Transverse colon (tissue), 4 donors: Measurements from ENCODE around the gene KRT39. TPM values are rescaled to one million over a fixed set of nuclear protein-coding genes. Genes with fewer than 3 reads are reported as not detected.

Source experiments
- DNase-seq: peaks from one replicate; pipeline ENCODE4 v3.0.0-alpha.2; 2019
- H3K27ac ChIP-seq, 4 donors: fragments of 200-600 bp; sonication (generic); 2 replicates each; pipeline ENCODE4 v1.5.1; 2016 to 2018; ENCODE audit warnings: inconsistent platforms in 4 of 4
- H3K27me3 ChIP-seq: fragments of 200-600 bp; sonication (generic); 2 replicates; pipeline ENCODE4 v1.5.1; 2017; ENCODE audit warnings: inconsistent platforms
- H3K36me3 ChIP-seq, 4 donors: fragments of 200-600 bp; sonication (generic); 2 replicates each; pipeline ENCODE4 v1.5.1; 2017 to 2019; ENCODE audit warnings: inconsistent platforms in 4 of 4
- H3K4me1 ChIP-seq, 4 donors: fragments of 200-600 bp; sonication (generic); 2 replicates each; pipeline ENCODE4 v1.5.1; 2017 to 2020; ENCODE audit warnings: inconsistent platforms in 4 of 4
- H3K4me3 ChIP-seq, 4 donors: fragments of 200-600 bp; sonication (generic); 1 replicate in 1 of 4; 2 replicates in 3 of 4; pipeline versions ENCODE4 v1.5.1 to v1.6.1; 2017 to 2019; ENCODE audit warnings: inconsistent platforms in 4 of 4
- H3K9me3 ChIP-seq, 2 donors: fragments of 200-600 bp; sonication (generic); 2 replicates each; pipeline ENCODE4 v1.5.1; 2017 to 2019; ENCODE audit warnings: inconsistent platforms in 2 of 2
- CTCF ChIP-seq, 5 experiments: fragments of 200-600 bp in 3 of 5; fragments of 450-650 bp in 2 of 5; sonication (generic) in 3 of 5; IDR thresholded peaks; 1 replicate in 2 of 5; 2 replicates in 3 of 5; pipeline ENCODE4 v1.5.1; 2016 to 2017; ENCODE audit warnings: antibody characterized with exemption in 5 of 5, inconsistent platforms in 3 of 5, mild to moderate bottlenecking in 2 of 5, moderate library complexity in 1 of 5
- EP300 ChIP-seq: sonication (generic); formaldehyde crosslinking; IDR thresholded peaks from one replicate; pipeline ENCODE4 v1.6.1; 2017; ENCODE audit warnings: antibody characterized with exemption, low read depth
- POLR2A ChIP-seq: fragments of 450-650 bp; IDR thresholded peaks from one replicate; pipeline ENCODE4 v1.6.1; 2016; ENCODE audit warnings: antibody characterized with exemption, mild to moderate bottlenecking, moderate library complexity
- POLR2AphosphoS5 ChIP-seq, 3 donors: sonication (generic); formaldehyde crosslinking; IDR thresholded peaks; one replicate each; pipeline ENCODE4 v1.6.1; 2016; ENCODE audit warnings: antibody characterized with exemption in 3 of 3
- WGBS, 2 donors: methylation state at CpG; one replicate each; pipeline ENCODE4 v1.1.5; 2018; ENCODE audit warnings: low coverage in 1 of 2; 5-methylcytosine and 5-hydroxymethylcytosine counted together
- in situ Hi-C, 4 donors: fragments of 200-750 bp; cut with MboI; loops; one replicate each; pipeline versions ENCODE4 v1.15.0 to v1.15.1; 2017; ENCODE audit warnings: low sequenced_read_pairs in 3 of 4, low pct_ligation_motif_present in 1 of 4, low pct_unique_long_range_greater_than_20kb in 1 of 4
- intact Hi-C: fragments of 100-400 bp; cut with DNase I; formaldehyde crosslinking; loops from one replicate; pipeline ENCODE4 v1.15.1; 2023; ENCODE audit warnings: low total_unique reads
- total RNA-seq, 4 donors: library from RNA; depleted of rRNA; stranded (reverse); fragments of >200 nt; gene quantifications; one replicate each; pipeline ENCODE4 v1.1.0, GENCODE V29; 2016

The KRT39 gene
- total RNA-seq, 4 donors from 2014 or later = not detected

GRCh38 chr17:40997361-40997760, 30.6 kb upstream of the KRT39 start:
- H3K27me3 ChIP-seq = no peaks in the 10 kb centered on the region
- H3K36me3 ChIP-seq = no peaks in the 10 kb centered on the region
- H3K4me3 ChIP-seq = no peak overlapping the region
- H3K9me3 ChIP-seq = no peaks in the 10 kb centered on the region
- intact Hi-C loops = no loop called here
- DNase-seq = no peak
- no peak for TF ChIP-seq POLR2A
- no peak for TF ChIP-seq POLR2AphosphoS5 (IDR thresholded peaks at IDR 0.05)
- no peak for TF ChIP-seq EP300
- no peak for TF ChIP-seq CTCF (IDR thresholded peaks at IDR 0.05)
- in situ Hi-C loops = no loop called here
- H3K27ac ChIP-seq = no peak overlapping the region
- H3K4me1 ChIP-seq = peaks cover 0 to 1% (median 0%) of the 10 kb centered on the region in 4 donors
- WGBS, 2 donors = 77% methylated on average over 2 of the region's 2 CpGs

DNA sequence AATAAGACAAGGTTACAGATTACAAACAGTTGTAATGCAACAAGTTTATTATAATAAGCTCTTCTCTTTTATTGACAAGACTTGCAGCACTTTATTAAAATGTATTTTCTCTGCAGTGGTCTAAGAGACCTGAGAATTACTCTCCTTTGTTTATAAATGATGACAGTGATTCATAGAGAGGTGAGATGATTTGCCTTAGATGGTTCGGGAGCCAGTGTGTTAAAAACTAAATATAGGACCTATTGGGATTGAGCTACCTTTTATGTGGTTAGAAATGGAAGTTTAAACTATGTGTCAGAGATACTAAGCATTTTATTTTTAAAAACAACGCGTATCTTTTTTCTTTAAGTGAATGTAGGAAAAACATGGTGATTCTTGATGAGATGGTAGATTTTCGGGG, 30.1 kb upstream of the KRT39 start:
- Histone ChIP-seq H3K27me3 (peaks cover under 1% of the 10 kb centered on the region), H3K36me3 (no peaks in the 10 kb centered on the region), H3K27ac (no peak overlapping the region), H3K9me3 (no peaks in the 10 kb centered on the region), H3K4me3 (no peak overlapping the region), H3K4me1 (peaks cover 0 to 4% (median 0%) of the 10 kb centered on the region in 4 donors)
- WGBS, 2 donors = 52 to 68% methylated on average over 4 of the region's 4 CpGs
- TF ChIP-seq CTCF (IDR thresholded peaks at IDR 0.05) (no peak), EP300 (no peak), POLR2AphosphoS5 (IDR thresholded peaks at IDR 0.05) (no peak)
- in situ Hi-C loops = no loop called here
- no peak for DNase-seq
- intact Hi-C loops = no loop called here

- 45% methylated on average over 1 of the region's 1 CpG; no CpG with 5 or more reads in 1 of the 2 donors for WGBS, 2 donors
- Histone ChIP-seq H3K4me3 (no peak overlapping the region), H3K36me3 (no peaks in the 10 kb centered on the region), H3K27me3 (peaks cover 3% of the 10 kb centered on the region), H3K27ac (no peak overlapping the region), H3K4me1 (peaks cover 0 to 4% (median 0%) of the 10 kb centered on the region in 4 donors), H3K9me3 (no peaks in the 10 kb centered on the region)
- DNase-seq = no peak
- no peak for TF ChIP-seq EP300
- no peak for TF ChIP-seq POLR2A
- no peak for TF ChIP-seq POLR2AphosphoS5 (IDR thresholded peaks at IDR 0.05)
- TF ChIP-seq CTCF (IDR thresholded peaks at IDR 0.05) = no peak
- in situ Hi-C loops (no loop called here), intact Hi-C loops (no loop called here)
These were observed 28.4 kb upstream of the KRT39 start for GRCh38 chr17:40995116-40995515.

- in situ Hi-C loops = no loop called here
- Histone ChIP-seq H3K27me3 (peaks cover 3% of the 10 kb centered on the region), H3K27ac (no peak within 1 kb of the TSS), H3K9me3 (no peaks in the 10 kb centered on the region), H3K4me1 (peaks cover 0 to 4% (median 0%) of the 10 kb centered on the region in 4 donors), H3K4me3 (no peak within 1 kb of the TSS), H3K36me3 (no peaks in the 10 kb centered on the region)
- 40 to 43% methylated on average over 1 to 4 of the region's 4 CpGs for WGBS, 2 donors
- DNase-seq = no peak
- intact Hi-C loops = no loop called here
- TF ChIP-seq EP300 = no peak
- no peak for TF ChIP-seq POLR2AphosphoS5 (IDR thresholded peaks at IDR 0.05)
- TF ChIP-seq POLR2A = no peak
- no peak for TF ChIP-seq CTCF (IDR thresholded peaks at IDR 0.05)
These were observed 27.1 kb upstream of the KRT39 start, which contains the start of gene KRTAP3-3 for GRCh38 chr17:40993839-40994238. TSS of gene KRTAP3-3 (minus strand) at chr17:40994164. CDS start at chr17:40994097, 67 bp downstream.
